Activated CD8-positive, alpha-beta T cell treated with anti-CD3 and anti-CD28 coated beads for 36 hours (primary cell): Measurements from ENCODE around the gene DET1. TPM values are rescaled to one million over a fixed set of nuclear protein-coding genes. Genes with fewer than 3 reads are reported as not detected.
"Not testable (repeated sequence)": the region's sequence is repeated elsewhere in the genome, so short reads cannot be mapped to it uniquely, and the experiment has no call there.

Experiments used
- ATAC-seq: fragments of 200-7000 bp; cut with Tn5 transposase; one replicate; pipeline ENCODE4 v1.10.0; 2021; ENCODE audit warnings: mild to moderate bottlenecking, moderate library complexity
- CTCF ChIA-PET: fragments of 350-600 bp; sonication (Branson Sonifier 250); formaldehyde crosslinking; loops from one replicate; lab custom pipeline; 2021; ENCODE audit warnings: antibody characterized with exemption; lab: Charles Lee
- POLR2A ChIA-PET: fragments of 350-600 bp; sonication (Branson Sonifier 250); formaldehyde crosslinking; loops from one replicate; lab custom pipeline; 2021; ENCODE audit warnings: antibody characterized with exemption; lab: Charles Lee
- DNase-seq: peaks from one replicate; pipeline ENCODE4 v3.0.0-alpha.2; 2020
- H3K27ac Mint-ChIP-seq: one replicate; pipeline ENCODE4 v1.8.0; 2021; ENCODE audit warnings: mild to moderate bottlenecking, mixed read lengths
- H3K27me3 Mint-ChIP-seq: one replicate; pipeline ENCODE4 v1.8.0; 2021; ENCODE audit warnings: mixed read lengths
- H3K36me3 Mint-ChIP-seq: one replicate; pipeline ENCODE4 v1.8.0; 2021; ENCODE audit warnings: low read depth, mixed read lengths
- H3K4me1 Mint-ChIP-seq: one replicate; pipeline ENCODE4 v1.8.0; 2021; ENCODE audit warnings: low read depth, mixed read lengths
- H3K4me3 Mint-ChIP-seq: one replicate; pipeline ENCODE4 v1.8.0; 2021; ENCODE audit warnings: mild to moderate bottlenecking, moderate library complexity, mixed read lengths
- H3K9me3 Mint-ChIP-seq: one replicate; pipeline ENCODE4 v1.8.0; 2021; ENCODE audit warnings: mixed read lengths
- CTCF ChIP-seq: fragments of 200-600 bp; IDR thresholded peaks from one replicate; pipeline ENCODE4 v1.8.0; 2022; ENCODE audit warnings: antibody characterized with exemption, mild to moderate bottlenecking
- intact Hi-C: fragments of 100-400 bp; cut with micrococcal nuclease; formaldehyde crosslinking; loops from one replicate; pipeline ENCODE4 v1.10.0; 2022
- total RNA-seq, 2 experiments: library from RNA; stranded (reverse); gene quantifications; one replicate each; pipeline ENCODE4 v1.2.3, GENCODE V29; 2021

The DET1 gene
- total RNA-seq, 2 experiments from 2014 or later: 2.1 to 2.6 TPM

GRCh38 chr15:88479169-88479568 is 67.3 kb downstream of the DET1 start:
- H3K4me1 Mint-ChIP-seq: no peaks in the 10 kb centered on the region
- H3K9me3 Mint-ChIP-seq: no peaks in the 10 kb centered on the region
- TF ChIP-seq CTCF: no peak
- DNase-seq: no peak
- no peak overlapping the region for H3K4me3 Mint-ChIP-seq
- ChIA-PET CTCF (no interaction called here), POLR2A (no interaction called here)
- no peak overlapping the region for H3K27ac Mint-ChIP-seq
- no peak for ATAC-seq
- peaks cover 10% of the 10 kb centered on the region for H3K36me3 Mint-ChIP-seq
- H3K27me3 Mint-ChIP-seq: no peaks in the 10 kb centered on the region
- intact Hi-C loops: no loop called here

GRCh38 chr15:88477904-88478303 is 68.6 kb downstream of the DET1 start:
- peaks cover 10% of the 10 kb centered on the region for H3K36me3 Mint-ChIP-seq
- TF ChIP-seq CTCF: no peak
- no peak for ATAC-seq
- intact Hi-C loops: no loop called here
- no peaks in the 10 kb centered on the region for H3K9me3 Mint-ChIP-seq
- POLR2A ChIA-PET: no interaction called here
- H3K27ac Mint-ChIP-seq: no peak overlapping the region
- no peak overlapping the region for H3K4me3 Mint-ChIP-seq
- no peaks in the 10 kb centered on the region for H3K4me1 Mint-ChIP-seq
- H3K27me3 Mint-ChIP-seq: no peaks in the 10 kb centered on the region
- CTCF ChIA-PET: interaction anchor here (1.0 kb wide), 1 partner anchor 98 kb away, joined by 3 read pairs; no protein-coding TSS in a partner anchor
- DNase-seq: no peak

- POLR2A ChIA-PET: no interaction called here
- Mint-ChIP-seq H3K27ac (no peak overlapping the region), H3K4me3 (no peak overlapping the region), H3K36me3 (peaks cover 14% of the 10 kb centered on the region), H3K27me3 (no peaks in the 10 kb centered on the region), H3K4me1 (peaks cover 2% of the 10 kb centered on the region), H3K9me3 (no peaks in the 10 kb centered on the region)
- intact Hi-C loops: no loop called here
- ATAC-seq (no peak), DNase-seq (no peak)
- CTCF ChIA-PET: interaction anchor here (0.7 to 1.1 kb wide), 6 partner anchors 22 to 188 kb away, joined by 3 to 4 read pairs (median 3); partner anchors contain the start of gene ISG20
- no peak for TF ChIP-seq CTCF
Measured at GRCh38 chr15:88477126-88477525, 69.4 kb downstream of the DET1 start.

DNA sequence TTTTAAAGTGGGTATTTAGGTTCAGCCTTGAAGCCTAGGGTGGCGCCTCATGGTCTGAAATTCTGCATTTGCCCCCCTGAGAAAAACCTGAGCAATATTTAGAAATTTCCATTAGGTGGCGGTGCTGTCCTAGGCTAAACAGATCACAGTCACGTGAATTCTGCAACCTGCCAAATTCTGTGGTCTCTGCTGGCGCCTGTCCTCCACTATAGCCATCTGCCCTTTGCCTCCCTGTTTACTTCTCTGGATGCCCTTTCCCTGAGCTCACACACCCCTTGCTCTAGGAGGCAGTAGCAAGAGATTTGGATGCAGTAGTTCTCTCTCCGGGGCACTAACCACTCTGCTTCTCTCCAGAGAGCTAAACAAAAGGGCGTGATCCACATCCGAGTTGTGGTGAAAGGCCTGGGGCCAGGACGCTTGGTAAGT is 69.8 kb downstream of the DET1 start:
- POLR2A ChIA-PET: no interaction called here
- CTCF ChIA-PET: interaction anchor here (0.7 to 1.1 kb wide), 5 partner anchors 22 to 188 kb away, joined by 3 to 4 read pairs (median 3); partner anchors contain the start of gene ISG20
- DNase-seq: peak; percentile 29
- ATAC-seq: peak; percentile 49
- Mint-ChIP-seq H3K27me3 (no peaks in the 10 kb centered on the region), H3K4me1 (peaks cover 6% of the 10 kb centered on the region), H3K36me3 (peaks cover 16% of the 10 kb centered on the region), H3K27ac (no peak overlapping the region), H3K9me3 (no peaks in the 10 kb centered on the region), H3K4me3 (no peak overlapping the region)
- intact Hi-C loops: no loop called here
- TF ChIP-seq CTCF: peak; percentile 65

GRCh38 chr15:88473661-88474293 is 72.7 kb downstream of the DET1 start:
- H3K36me3 Mint-ChIP-seq: peaks cover 16% of the 10 kb centered on the region
- H3K27ac Mint-ChIP-seq, H3K4me3 Mint-ChIP-seq, H3K9me3 Mint-ChIP-seq, intact Hi-C loops, H3K4me1 Mint-ChIP-seq, ATAC-seq, POLR2A ChIA-PET, H3K27me3 Mint-ChIP-seq, DNase-seq: not testable (repeated sequence)
- CTCF ChIA-PET: interaction anchor here (1.0 kb wide), 1 partner anchor 191 kb away, joined by 3 read pairs; no protein-coding TSS in a partner anchor
